Natural killer cell (primary cell): Measurements from ENCODE around the gene ALPL. TPM values are rescaled to one million over a fixed set of nuclear protein-coding genes. Genes with fewer than 3 reads are reported as not detected.

ENCODE experiments used
- ATAC-seq, 3 donors: fragments of 150-1000 bp in 2 of 3; fragments of 200-7000 bp in 1 of 3; cut with Tn5 transposase; 1 replicate in 1 of 3; 2 replicates in 2 of 3; pipeline ENCODE4 v1.10.0; 2021; ENCODE audit warnings: mild to moderate bottlenecking in 2 of 3, moderate library complexity in 2 of 3
- DNase-seq, 2 donors: peaks; one replicate each; pipeline versions ENCODE4 v3.0.0 to v3.0.0-alpha.2; 2013 to 2021; ENCODE audit warnings: mixed read lengths in 1 of 2
- H3K27ac ChIP-seq: one replicate; pipeline ENCODE4 v1.5.1; 2013; ENCODE audit warnings: mild to moderate bottlenecking, low read length
- H3K27me3 ChIP-seq: one replicate; pipeline ENCODE4 v1.6.1; 2013; ENCODE audit warnings: low read length; ENCODE audit not compliant: control insufficient read depth, insufficient read depth
- H3K36me3 ChIP-seq: one replicate; pipeline ENCODE4 v1.6.1; 2013; ENCODE audit warnings: low read length; ENCODE audit not compliant: control insufficient read depth, insufficient read depth
- H3K4me1 ChIP-seq: one replicate; pipeline ENCODE4 v1.6.1; 2013; ENCODE audit warnings: low read length; ENCODE audit not compliant: control insufficient read depth, insufficient read depth
- H3K4me3 ChIP-seq: one replicate; pipeline ENCODE4 v1.5.1; 2013; ENCODE audit warnings: low read length
- H3K9me3 ChIP-seq: one replicate; pipeline ENCODE4 v1.6.1; 2013; ENCODE audit warnings: low read length; ENCODE audit not compliant: control insufficient read depth, insufficient read depth
- H3K27ac Mint-ChIP-seq, 2 donors: one replicate each; pipeline ENCODE4 v1.8.0; 2022; ENCODE audit warnings: mild to moderate bottlenecking in 2 of 2, mixed read lengths in 2 of 2, moderate library complexity in 1 of 2
- H3K27me3 Mint-ChIP-seq, 2 donors: one replicate each; pipeline ENCODE4 v1.8.0; 2022; ENCODE audit warnings: low read depth in 2 of 2, mixed read lengths in 2 of 2
- H3K36me3 Mint-ChIP-seq: one replicate; pipeline ENCODE4 v1.8.0; 2022; ENCODE audit warnings: mixed read lengths
- H3K4me1 Mint-ChIP-seq, 2 donors: one replicate each; pipeline ENCODE4 v1.8.0; 2022; ENCODE audit warnings: mixed read lengths in 2 of 2
- H3K4me3 Mint-ChIP-seq: one replicate; pipeline ENCODE4 v1.8.0; 2022; ENCODE audit warnings: mild to moderate bottlenecking, moderate library complexity, mixed read lengths
- H3K9me3 Mint-ChIP-seq, 2 donors: one replicate each; pipeline ENCODE4 v1.8.0; 2022; ENCODE audit warnings: mixed read lengths in 2 of 2
- CTCF ChIP-seq: fragments of 200-600 bp; IDR thresholded peaks from one replicate; pipeline ENCODE4 v1.8.0; 2022; ENCODE audit warnings: antibody characterized with exemption
- WGBS: methylation state at CpG from one replicate; pipeline ENCODE4 v1.1.7; 2013; ENCODE audit warnings: missing lambda C conversion rate; ENCODE audit not compliant: insufficient coverage; 5-methylcytosine and 5-hydroxymethylcytosine counted together
- intact Hi-C: fragments of 100-400 bp; cut with micrococcal nuclease; formaldehyde crosslinking; loops from one replicate; pipeline ENCODE4 v1.14.2; 2022
- total RNA-seq, 4 donors: library from RNA; stranded (reverse); fragments of 120-200 nt in 1 of 4; gene quantifications; one replicate each; pipeline versions ENCODE4 v1.2.3 to v1.2.4, GENCODE V29; 2013 to 2022

Gene ALPL
- total RNA-seq, 3 donors from 2014 or later (not counting 1 experiment from before 2014, with no cell fraction given) = 2.4 TPM; not detected in 2

- intact Hi-C loops = no loop called here
- no peak for TF ChIP-seq CTCF
Observed at GRCh38 chr1:21587602-21587953, 78.4 kb downstream of the ALPL start.

GRCh38 chr1:21589618-21590017 lies 80.4 kb downstream of the ALPL start:
- no peak overlapping the region for H3K4me3 ChIP-seq
- H3K9me3 ChIP-seq = no peaks in the 10 kb centered on the region
- no peaks in the 10 kb centered on the region for H3K9me3 Mint-ChIP-seq
- intact Hi-C loops = no loop called here
- 68% methylated on average over 2 of the region's 5 CpGs for WGBS
- H3K27ac Mint-ChIP-seq = no peak overlapping the region
- peaks cover 8 to 12% of the 10 kb centered on the region in 2 donors for H3K27me3 Mint-ChIP-seq
- no peaks in the 10 kb centered on the region for H3K27me3 ChIP-seq
- DNase-seq (no peak), ATAC-seq (no peak)
- no peaks in the 10 kb centered on the region for H3K36me3 Mint-ChIP-seq
- H3K4me3 Mint-ChIP-seq = no peak overlapping the region
- H3K27ac ChIP-seq = no peak overlapping the region
- no peaks in the 10 kb centered on the region for H3K36me3 ChIP-seq
- H3K4me1 ChIP-seq = no peaks in the 10 kb centered on the region
- no peaks in the 10 kb centered on the region for H3K4me1 Mint-ChIP-seq
- no peak for TF ChIP-seq CTCF

More at GRCh38 chr1:21587602-21587953, 78.4 kb downstream of the ALPL start:
- Mint-ChIP-seq H3K9me3 (no peaks in the 10 kb centered on the region), H3K4me1 (no peaks in the 10 kb centered on the region), H3K4me3 (no peak overlapping the region), H3K27me3 (peaks cover 8 to 10% of the 10 kb centered on the region in 2 donors), H3K36me3 (no peaks in the 10 kb centered on the region), H3K27ac (no peak overlapping the region)
- no peak overlapping the region for H3K4me3 ChIP-seq
- H3K4me1 ChIP-seq = no peaks in the 10 kb centered on the region
- 88% methylated on average over 5 of the region's 5 CpGs for WGBS
- ATAC-seq = no peak
- no peaks in the 10 kb centered on the region for H3K36me3 ChIP-seq
- no peaks in the 10 kb centered on the region for H3K27me3 ChIP-seq
- DNase-seq = no peak
- H3K9me3 ChIP-seq = no peaks in the 10 kb centered on the region
- H3K27ac ChIP-seq = no peak overlapping the region

- H3K4me1 Mint-ChIP-seq = no peaks in the 10 kb centered on the region
- H3K27me3 ChIP-seq = no peaks in the 10 kb centered on the region
- no peaks in the 10 kb centered on the region for H3K36me3 ChIP-seq
- 28% methylated on average over 20 of the region's 23 CpGs for WGBS
- H3K4me1 ChIP-seq = no peaks in the 10 kb centered on the region
- DNase-seq = no peak
- H3K9me3 ChIP-seq = no peaks in the 10 kb centered on the region
- no peaks in the 10 kb centered on the region for H3K36me3 Mint-ChIP-seq
- H3K4me3 Mint-ChIP-seq = no peak overlapping the region
- no peak overlapping the region for H3K4me3 ChIP-seq
- H3K27ac Mint-ChIP-seq = no peak overlapping the region
- peak in 1 of 3 donors; percentile 34 for ATAC-seq
- no peak overlapping the region for H3K27ac ChIP-seq
- H3K9me3 Mint-ChIP-seq = no peaks in the 10 kb centered on the region
- H3K27me3 Mint-ChIP-seq = peaks cover 8 to 9% of the 10 kb centered on the region in 2 donors
- no peak for TF ChIP-seq CTCF
- intact Hi-C loops = no loop called here
Observed at GRCh38 chr1:21590126-21590880, 81.1 kb downstream of the ALPL start.

GRCh38 chr1:21590934-21591333 lies 81.7 kb downstream of the ALPL start:
- intact Hi-C loops = no loop called here
- no peaks in the 10 kb centered on the region for H3K36me3 ChIP-seq
- H3K4me1 Mint-ChIP-seq = no peaks in the 10 kb centered on the region
- no peak overlapping the region for H3K4me3 Mint-ChIP-seq
- H3K27me3 ChIP-seq = no peaks in the 10 kb centered on the region
- no peak overlapping the region for H3K27ac Mint-ChIP-seq
- ATAC-seq = no peak
- no peak overlapping the region for H3K27ac ChIP-seq
- H3K4me3 ChIP-seq = no peak overlapping the region
- H3K9me3 ChIP-seq = no peaks in the 10 kb centered on the region
- peaks cover 8 to 9% of the 10 kb centered on the region in 2 donors for H3K27me3 Mint-ChIP-seq
- H3K4me1 ChIP-seq = no peaks in the 10 kb centered on the region
- H3K9me3 Mint-ChIP-seq = no peaks in the 10 kb centered on the region
- WGBS = 55% methylated on average over 13 of the region's 13 CpGs
- DNase-seq = no peak
- no peaks in the 10 kb centered on the region for H3K36me3 Mint-ChIP-seq
- TF ChIP-seq CTCF = no peak
